Activated gamma-delta T cell (primary cell): ENCODE data around the gene PRRG3.

Experiments used
- DNase-seq: peaks from one replicate; lab custom pipeline; 2025; lab: John Stamatoyannopoulos, UW

Gene PRRG3

GRCh38 chrX:151743651-151744470, 48.6 kb downstream of the PRRG3 start:
- DNase-seq = no peak

DNA sequence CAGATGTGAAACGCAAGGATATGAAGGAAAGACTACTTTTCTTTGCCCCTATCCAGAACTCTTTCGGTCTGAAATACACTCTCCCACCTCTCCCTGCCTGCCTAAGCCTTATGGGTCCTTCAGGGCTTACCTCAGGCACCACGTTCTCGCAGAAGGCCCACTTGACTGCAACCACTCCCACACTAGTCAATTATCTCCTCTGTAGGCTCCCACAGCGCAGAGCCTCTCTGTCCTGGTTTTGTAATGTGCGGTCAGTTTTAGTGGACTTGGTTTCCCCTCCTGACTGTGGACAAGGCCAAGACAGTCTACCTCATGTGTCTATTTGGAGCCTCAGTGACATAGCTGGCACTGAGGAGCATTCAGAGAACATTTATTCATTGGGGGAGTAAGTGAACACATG, 50.4 kb downstream of the PRRG3 start:
- DNase-seq = no peak

DNA sequence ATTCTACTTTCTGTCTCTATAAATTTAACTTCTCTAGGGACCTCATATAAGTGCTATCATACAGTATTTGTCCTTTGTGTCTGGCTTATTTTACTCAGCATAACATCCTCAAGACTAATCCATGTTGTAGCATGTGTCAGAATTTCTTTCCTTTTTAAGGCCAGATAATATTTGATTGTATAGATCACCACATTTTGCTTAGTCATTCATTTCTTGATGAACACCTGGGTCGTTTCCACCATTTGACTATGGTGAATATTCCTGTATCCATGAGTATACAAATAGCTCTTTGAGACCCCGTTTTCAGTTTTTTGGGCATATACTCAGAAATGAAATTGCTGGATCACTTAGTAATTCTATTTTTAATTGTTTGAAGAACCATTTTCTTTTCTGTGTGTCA, 51.2 kb downstream of the PRRG3 start:
- DNase-seq = no peak

DNA sequence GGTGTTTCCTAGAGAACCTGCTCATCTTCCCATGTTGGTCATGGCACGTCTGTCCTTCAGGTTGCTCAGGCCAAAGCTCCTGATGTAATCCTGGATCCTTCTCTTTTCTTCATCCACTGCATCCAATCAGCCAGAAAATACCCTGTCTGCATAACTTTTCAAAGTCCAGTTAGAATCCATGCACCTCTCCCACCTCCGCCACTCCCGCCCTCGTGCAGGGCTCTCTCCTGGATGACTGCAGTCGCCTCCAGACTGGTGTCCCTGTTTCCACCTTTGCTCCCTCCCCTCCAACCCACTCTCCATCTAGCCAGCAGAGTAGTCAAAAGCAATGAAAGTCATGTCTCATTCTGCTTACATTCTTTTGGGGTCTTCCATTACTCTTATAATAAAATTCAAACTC, 55.3 kb downstream of the PRRG3 start:
- DNase-seq = no peak

GRCh38 chrX:151752847-151753246, 57.6 kb downstream of the PRRG3 start:
- no peak for DNase-seq

- no peak for DNase-seq
Measured at GRCh38 chrX:151753313-151754046, 58.2 kb downstream of the PRRG3 start.

- DNase-seq = no peak
Measured at GRCh38 chrX:151754047-151754429, 58.8 kb downstream of the PRRG3 start.

DNA sequence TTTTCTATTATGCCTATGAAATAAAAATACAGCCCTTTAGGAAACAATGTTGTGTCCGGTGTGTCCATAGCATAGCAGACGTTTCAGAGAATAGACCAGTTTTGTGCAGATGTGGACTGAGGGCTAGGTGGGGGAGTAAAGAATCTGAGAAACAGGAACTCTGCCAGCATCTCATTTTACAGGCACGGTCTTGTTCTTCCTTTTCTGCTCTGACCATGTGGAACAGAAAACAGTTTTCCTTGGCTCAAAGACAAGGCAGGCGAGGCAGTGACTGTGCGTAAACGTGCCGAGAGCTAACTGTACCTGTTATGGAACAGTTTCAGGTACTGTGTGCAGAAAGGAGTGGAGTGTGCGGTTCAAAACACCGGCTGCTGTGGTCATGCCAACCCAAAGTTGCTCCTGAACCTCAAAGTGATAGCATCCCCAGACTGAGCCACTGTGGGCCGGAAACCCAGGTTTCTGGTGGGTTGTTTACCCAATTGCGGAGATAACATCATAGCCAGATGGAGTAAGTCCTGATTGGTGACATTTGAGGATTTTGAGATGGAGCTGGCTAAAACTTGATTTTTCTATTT, 59.5 kb downstream of the PRRG3 start:
- DNase-seq = no peak
